OCI-LY7 (cell line): ENCODE results near the gene DNAI2.

Source experiments
- EZH2phosphoT487 ChIP-seq: fragments of 200-600 bp; sonication (generic); IDR thresholded peaks from 2 replicates; pipeline ENCODE4 v1.6.1; 2018; ENCODE audit warnings: low read depth, borderline replicate concordance, mild to moderate bottlenecking, mixed run types, antibody characterized with exemption, low read length, moderate library complexity, mixed read lengths
- TF ChIP-seq, protein P1 (sequence below): fragments of 200-600 bp; sonication (generic); conservative IDR thresholded peaks from 2 replicates; pipeline ENCODE4 v1.5.1; 2014; ENCODE audit warnings: mild to moderate bottlenecking, antibody characterized with exemption, low read length, moderate library complexity, mixed read lengths

DNA sequence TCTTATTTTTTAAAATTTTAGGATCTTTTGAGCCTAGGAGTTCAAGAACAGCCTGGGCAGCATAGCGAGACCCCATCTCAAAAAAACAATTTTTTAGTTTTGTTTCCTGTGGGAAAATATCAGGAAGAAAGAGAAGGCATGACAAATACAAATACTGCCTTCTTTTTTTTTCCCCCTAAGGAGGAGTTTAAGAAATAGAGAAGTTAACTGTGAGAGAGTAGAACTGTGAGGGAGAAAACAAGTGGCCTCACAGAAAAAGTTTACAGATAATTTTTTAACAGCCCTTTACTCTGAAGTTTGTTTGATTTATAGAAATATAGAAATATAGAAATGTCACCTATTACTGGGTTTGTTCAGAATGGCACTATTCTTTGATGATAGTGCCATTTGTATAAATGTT, 39.5 kb upstream of the DNAI2 start:
- no peak for TF ChIP-seq EZH2phosphoT487
- TF ChIP-seq, protein P1, sequence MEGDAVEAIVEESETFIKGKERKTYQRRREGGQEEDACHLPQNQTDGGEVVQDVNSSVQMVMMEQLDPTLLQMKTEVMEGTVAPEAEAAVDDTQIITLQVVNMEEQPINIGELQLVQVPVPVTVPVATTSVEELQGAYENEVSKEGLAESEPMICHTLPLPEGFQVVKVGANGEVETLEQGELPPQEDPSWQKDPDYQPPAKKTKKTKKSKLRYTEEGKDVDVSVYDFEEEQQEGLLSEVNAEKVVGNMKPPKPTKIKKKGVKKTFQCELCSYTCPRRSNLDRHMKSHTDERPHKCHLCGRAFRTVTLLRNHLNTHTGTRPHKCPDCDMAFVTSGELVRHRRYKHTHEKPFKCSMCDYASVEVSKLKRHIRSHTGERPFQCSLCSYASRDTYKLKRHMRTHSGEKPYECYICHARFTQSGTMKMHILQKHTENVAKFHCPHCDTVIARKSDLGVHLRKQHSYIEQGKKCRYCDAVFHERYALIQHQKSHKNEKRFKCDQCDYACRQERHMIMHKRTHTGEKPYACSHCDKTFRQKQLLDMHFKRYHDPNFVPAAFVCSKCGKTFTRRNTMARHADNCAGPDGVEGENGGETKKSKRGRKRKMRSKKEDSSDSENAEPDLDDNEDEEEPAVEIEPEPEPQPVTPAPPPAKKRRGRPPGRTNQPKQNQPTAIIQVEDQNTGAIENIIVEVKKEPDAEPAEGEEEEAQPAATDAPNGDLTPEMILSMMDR: no peak
